ENCODE results near the gene SLC38A1. TPM values are rescaled to one million over a fixed set of nuclear protein-coding genes. Genes with fewer than 3 reads are reported as not detected.
"Not testable (repeated sequence)": the region's sequence is repeated elsewhere in the genome, so short reads cannot be mapped to it uniquely, and the experiment has no call there.

Gene SLC38A1
- 140 TPM for total RNA-seq
- long read RNA-seq, full-length matches to known transcripts, result 9 of 39 reads
- long read RNA-seq, partial matches to known transcripts, result 0 of 39 reads
- long read RNA-seq, other reads (novel, unspliced or antisense), result 30 of 39 reads

DNA sequence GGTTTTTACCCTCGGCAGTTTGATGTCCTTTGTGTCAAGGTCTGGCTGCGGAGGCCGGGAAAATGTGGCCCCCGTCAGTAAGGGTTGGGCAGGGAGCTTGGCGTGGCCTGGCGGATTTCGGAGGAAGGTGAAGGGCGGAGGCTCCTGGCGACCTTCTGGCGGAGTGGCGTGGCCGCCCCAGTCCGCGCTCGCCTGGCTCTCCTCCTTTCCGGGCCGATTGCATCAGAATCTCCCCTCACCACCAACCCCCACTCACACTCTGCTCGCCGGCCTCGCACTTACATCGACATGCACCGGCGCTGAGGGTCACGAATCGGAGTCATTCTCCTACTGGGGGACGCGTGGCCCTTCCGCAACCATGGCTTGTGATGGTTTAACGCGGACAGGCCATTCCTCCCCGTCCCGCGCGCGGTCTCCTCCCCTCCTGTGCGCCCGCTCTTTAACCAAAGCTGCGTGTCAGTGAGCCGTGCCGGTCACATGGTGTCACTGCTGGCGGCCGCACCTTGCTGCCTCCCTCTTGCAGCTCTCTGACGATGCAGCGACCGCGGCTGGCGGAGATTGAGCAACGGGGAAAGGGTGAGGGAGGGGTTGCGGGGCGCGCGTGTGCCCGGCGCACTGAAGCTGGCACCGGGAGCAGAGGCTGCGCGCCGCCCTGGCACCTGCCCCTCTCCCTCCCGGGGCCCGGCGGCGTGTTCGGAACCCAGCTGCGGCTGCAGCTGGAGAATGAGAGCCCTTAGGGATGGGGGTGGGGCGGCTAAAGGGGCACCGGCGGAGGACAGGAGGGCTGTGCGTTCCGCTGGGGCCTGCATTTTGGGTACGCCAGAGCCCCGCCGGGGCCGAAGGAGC is at the start of gene SLC38A1:
TSS of gene SLC38A1 (minus strand) at position 461 of the 846 bp plus-strand sequence. CDS start 29,243 bp downstream, outside the sequence.
- ATAC-seq (peak; percentile 88), DNase-seq (ENCODE audit: missing footprints) (peak; percentile 95)
- intact Hi-C loops (cut with DNase I), result loop anchor here (5.0 kb wide), 1 partner anchor 98 kb away; no protein-coding TSS in a partner anchor

DNA sequence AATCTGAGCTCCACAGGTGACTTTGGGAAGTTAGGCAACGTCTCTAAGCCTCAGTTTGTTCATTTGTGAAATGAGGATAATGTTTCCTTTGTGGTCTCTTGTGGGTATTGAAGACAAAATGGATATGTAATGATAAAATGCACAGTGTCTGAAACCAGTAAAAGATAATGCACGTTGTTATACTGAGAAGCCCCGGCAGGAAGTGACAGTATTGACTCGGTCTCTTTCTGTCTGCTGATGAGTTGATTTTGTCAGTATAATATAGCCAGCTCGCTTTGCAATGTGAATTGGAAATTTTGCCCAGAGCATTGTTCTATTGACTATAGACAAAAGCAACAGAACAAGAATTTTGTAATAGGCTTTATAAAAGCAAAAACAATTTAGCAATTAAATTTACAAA is 49.2 kb upstream of the SLC38A1 start:
- intact Hi-C loops (cut with DNase I), result no loop called here
- ATAC-seq (no peak), DNase-seq (ENCODE audit: missing footprints) (no peak)

DNA sequence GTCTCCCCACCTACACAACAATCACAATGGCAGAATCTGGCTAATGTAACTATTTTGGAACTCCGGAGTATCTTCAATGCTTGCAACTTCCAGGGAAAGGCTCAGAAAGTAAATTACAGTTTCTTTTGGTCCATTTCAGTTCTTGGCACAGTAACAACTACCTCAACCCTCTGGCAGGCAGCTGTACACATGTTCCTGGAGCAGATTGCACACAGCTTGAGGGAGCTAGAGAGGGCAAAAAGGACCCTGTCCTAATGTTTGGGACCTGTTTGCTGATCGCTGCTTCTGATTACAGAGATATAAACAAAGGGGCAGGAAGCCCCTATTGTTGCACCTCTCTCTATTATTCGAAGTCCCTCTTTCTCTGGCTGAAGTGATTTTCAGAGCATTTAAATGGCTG is 35.2 kb upstream of the SLC38A1 start:
- intact Hi-C loops (cut with DNase I), result no loop called here
- ATAC-seq (no peak), DNase-seq (ENCODE audit: missing footprints) (no peak)

DNA sequence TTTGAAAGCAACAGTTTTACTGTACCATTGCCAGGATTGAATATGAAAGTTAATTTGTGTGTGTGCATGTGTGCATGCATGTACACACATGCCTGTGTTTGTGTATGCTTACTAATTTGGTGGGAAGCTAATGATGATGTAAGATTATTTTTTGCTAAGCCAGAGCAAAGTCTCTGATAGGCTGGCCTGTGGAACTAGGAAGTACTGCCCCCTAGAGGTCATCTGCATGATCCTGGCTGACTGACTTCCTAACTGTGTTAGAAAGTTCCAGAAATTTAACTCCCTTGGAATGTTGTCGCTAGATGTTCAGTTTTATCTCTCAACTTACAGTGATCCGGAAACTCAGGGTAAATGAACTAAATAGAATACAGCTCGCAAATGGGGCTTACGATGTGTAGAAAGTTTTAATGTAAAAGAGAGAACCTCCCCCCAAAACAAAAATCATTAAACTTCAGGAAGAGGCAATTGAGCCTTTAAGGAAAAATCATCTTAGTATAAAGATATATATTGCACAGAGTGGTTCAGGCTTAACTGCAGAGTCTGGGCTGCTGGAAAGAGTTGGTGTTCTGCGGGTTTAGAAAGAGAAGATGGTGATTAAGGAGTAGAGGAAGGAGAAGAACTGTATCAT is 34.3 kb upstream of the SLC38A1 start:
- intact Hi-C loops (cut with DNase I), result no loop called here
- ATAC-seq (peak; percentile 44), DNase-seq (ENCODE audit: missing footprints) (no peak)

DNA sequence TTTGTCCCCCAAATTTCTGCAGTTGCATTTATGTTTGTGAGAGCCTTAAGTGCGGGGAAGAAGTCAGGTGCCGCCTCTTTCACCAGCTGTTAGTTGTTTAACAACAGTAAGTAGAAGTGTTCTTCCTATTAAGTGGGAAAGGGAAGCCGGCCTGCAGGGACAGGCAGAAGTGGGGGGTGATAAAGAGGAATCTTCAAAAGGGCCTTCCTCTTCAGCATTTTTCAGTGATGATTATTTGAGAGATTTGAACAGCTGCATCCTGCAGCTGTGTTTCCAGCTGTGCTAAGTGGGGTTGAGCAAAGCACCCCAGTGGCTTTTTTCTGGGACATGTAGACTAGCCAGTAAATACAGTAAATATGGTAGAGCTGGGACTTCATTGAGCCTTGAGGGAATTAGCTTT is 32.1 kb upstream of the SLC38A1 start:
- ATAC-seq, result peak; percentile 74
- DNase-seq (ENCODE audit: missing footprints), result peak; percentile 53
- intact Hi-C loops (cut with DNase I), result no loop called here

DNA sequence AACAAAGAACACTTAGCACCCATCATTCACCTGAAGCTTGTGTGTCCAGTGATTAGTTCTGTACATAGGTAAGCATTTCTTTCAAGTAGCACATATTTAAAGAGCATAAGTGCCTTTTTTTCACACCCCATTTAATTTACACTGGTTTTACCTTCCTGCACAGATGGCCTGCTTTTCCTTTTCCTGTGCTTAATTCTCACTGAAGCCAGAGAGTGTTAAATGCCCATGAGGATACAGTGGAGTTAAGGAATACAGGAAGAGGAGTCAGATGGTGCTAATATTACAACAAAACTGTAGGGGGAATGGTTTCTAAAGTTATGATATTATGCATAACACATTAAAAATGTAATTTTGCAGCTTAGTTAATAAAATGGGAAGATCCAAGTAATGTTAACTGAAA is 31.0 kb upstream of the SLC38A1 start:
- DNase-seq (ENCODE audit: missing footprints), result no peak
- no peak for ATAC-seq
- intact Hi-C loops (cut with DNase I), result loop anchor here (5.0 kb wide), 1 partner anchor 168 kb away; no protein-coding TSS in a partner anchor

DNA sequence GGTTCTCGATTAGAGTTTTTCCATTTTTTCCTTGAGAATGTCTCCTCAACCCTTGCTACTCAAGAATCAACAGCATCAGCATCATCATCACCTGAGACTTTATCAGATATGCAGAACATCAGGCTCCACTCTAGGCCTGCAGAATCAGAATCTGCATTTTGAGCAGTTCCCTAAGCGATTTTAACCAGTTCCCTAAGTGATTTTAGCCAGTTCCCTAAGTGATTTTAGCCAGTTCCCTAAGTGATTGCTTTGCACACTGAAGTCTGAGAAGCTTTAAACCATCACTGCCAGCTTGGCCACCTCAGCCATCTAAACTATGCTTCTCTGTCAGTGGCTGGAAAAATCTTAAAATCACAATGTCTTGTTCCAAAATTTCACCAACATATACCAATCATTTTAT is 29.4 kb upstream of the SLC38A1 start:
- no peak for ATAC-seq
- no peak for DNase-seq (ENCODE audit: missing footprints)
- intact Hi-C loops (cut with DNase I), result loop anchor here (5.0 kb wide), 1 partner anchor 166 kb away; no protein-coding TSS in a partner anchor

DNA sequence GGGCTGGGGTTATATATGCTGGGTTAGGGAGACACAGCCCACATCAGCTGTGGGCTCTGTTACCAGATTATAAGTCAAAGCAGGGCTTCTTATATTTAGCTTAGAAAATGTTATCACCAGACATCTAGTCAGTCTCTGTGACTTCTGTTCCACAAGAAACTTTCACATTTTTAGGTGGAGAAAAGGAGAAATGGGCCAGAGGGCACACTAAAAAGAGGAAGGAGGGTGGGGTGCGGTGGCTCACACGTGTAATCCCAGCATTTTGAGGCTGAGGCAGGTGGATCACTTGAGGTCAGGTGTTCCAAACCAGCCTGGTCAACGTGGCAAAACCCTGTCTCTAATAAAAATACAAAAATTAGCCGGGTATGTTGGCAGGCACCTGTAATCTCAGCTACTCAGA is 28.0 kb upstream of the SLC38A1 start:
- intact Hi-C loops (cut with DNase I), result loop anchor here (5.0 kb wide), 1 partner anchor 165 kb away; no protein-coding TSS in a partner anchor
- no peak for DNase-seq (ENCODE audit: missing footprints)
- ATAC-seq, result no peak

DNA sequence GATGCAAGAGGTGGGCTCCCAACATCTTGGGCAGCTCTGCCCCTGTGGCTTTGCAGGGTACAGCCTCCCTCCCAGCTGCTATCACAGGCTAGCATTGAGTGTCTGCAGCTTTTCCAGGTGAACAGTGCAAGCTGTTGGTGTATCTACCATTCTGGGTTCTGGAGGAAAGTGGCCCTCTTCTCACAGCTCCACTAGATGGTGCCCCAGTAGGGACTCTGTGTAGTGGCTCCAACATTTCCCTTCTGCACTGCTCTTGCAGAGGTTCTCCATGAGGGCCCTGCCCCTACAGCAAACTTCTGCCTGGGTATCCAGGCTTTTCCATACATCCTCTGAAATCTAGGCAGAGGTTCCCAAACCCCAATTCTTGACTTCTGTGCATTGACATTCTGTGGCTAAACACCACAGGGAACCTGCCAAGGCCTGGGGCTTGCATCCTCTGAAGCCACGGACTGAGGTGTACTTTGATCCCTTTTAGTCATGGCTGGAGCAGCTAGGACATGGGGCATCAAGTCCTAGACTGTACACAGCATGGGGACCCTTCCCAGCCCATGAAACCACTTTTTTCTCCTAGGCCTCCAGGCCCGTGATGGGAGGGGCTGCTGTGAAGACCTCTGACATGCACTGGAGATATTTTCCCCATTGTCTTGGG is 24.0 kb upstream of the SLC38A1 start:
- intact Hi-C loops (cut with DNase I), result no loop called here
- ATAC-seq (no peak), DNase-seq (ENCODE audit: missing footprints) (no peak)

DNA sequence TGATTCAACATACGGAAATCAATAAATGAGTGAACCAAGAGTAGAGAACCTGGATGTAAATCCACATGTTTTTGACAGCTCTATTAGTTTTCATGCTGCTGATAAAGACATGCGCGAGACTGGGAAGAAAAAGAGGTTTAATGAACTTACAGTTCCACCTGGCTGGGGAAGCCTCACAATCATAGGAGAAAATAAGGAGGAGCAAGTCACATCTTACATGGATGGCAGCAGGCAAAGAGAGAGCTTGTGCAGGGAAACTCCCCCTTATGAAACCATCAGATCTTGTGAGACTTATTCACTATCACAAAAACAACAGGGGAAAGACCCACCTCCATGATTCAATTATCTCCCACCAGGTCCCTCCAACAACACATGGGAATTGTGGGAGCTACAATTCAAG is 23.1 kb upstream of the SLC38A1 start:
- ATAC-seq; DNase-seq (ENCODE audit: missing footprints); intact Hi-C loops (cut with DNase I): not testable (repeated sequence)

DNA sequence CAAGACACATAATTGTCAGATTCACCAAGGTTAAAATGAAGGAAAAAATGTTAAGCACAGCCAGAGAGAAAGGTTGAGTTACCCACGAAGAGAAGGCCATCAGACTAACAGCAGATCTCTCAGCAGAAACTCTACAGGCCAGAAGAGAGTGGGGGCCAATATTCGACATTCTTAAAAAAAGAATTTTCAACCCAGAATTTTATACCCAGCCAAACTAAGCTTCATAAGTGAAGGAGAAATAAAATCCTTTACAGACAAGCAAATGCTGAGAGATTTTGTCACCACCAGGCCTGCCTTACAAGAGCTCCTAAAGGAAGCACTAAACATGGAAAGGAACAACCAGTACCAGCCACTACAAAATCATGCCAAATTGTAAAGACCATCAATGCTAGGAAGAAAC is 16.3 kb upstream of the SLC38A1 start:
- intact Hi-C loops (cut with DNase I); ATAC-seq; DNase-seq (ENCODE audit: missing footprints): not testable (repeated sequence)

DNA sequence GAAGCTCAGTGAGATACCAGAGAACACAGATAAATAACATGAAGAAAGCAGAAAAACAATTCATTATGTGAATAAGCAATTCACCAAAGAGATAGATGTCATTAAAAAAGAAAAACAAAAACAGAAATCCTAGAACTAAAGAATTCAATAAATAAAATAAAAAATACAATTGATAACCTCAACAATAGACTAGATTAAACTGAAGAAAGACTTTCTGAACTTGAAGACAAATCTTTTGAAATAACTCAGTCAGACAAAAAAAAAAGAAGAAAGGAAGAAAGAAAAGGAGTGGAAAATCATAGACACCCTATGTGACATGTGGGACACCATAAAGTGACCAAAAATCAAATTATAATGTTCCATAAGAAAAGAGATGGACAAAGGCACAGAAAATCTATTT is 14.0 kb upstream of the SLC38A1 start:
- intact Hi-C loops (cut with DNase I), result no loop called here
- DNase-seq (ENCODE audit: missing footprints), result no peak
- ATAC-seq, result no peak

DNA sequence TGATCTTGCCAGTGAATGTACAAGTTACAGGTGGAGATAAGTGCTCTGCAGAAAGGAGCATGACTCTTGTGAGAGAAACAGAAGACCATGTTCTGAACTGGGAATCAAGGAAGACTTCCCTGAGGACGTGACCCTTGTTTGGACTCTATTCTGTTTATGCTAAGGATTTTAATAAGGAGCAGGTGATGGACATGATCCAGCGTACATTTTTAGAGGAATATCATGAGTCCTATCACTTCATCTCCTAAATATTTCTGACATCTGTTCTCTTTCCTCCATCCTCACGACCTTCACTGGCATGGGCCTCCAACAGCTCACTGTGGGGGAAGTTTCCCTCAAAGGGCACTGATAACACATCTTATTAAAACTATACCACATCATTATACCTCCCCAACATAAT is 7.9 kb upstream of the SLC38A1 start:
- no peak for ATAC-seq
- intact Hi-C loops (cut with DNase I), result no loop called here
- no peak for DNase-seq (ENCODE audit: missing footprints)

DNA sequence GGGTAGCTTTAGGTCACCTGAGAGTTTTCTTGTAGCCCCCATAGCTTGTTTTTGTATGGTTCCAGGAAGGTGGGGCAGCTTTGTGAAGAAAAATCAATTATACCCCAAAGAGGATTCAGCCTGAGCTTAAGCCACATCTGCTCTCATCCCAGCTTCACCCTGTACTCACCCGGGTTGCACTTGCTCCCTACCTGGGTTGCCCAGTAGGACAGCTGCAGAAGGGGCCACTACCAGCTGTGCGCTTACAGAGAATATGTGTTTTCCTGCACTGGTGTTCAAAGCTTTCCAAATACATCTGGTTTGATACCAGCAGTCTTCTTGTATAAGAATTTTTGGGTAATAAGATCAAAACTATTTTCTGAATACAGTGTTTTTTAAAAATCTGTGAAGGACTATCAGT is 3.0 kb upstream of the SLC38A1 start:
- DNase-seq (ENCODE audit: missing footprints) (no peak), ATAC-seq (no peak)
- intact Hi-C loops (cut with DNase I), result no loop called here

DNA sequence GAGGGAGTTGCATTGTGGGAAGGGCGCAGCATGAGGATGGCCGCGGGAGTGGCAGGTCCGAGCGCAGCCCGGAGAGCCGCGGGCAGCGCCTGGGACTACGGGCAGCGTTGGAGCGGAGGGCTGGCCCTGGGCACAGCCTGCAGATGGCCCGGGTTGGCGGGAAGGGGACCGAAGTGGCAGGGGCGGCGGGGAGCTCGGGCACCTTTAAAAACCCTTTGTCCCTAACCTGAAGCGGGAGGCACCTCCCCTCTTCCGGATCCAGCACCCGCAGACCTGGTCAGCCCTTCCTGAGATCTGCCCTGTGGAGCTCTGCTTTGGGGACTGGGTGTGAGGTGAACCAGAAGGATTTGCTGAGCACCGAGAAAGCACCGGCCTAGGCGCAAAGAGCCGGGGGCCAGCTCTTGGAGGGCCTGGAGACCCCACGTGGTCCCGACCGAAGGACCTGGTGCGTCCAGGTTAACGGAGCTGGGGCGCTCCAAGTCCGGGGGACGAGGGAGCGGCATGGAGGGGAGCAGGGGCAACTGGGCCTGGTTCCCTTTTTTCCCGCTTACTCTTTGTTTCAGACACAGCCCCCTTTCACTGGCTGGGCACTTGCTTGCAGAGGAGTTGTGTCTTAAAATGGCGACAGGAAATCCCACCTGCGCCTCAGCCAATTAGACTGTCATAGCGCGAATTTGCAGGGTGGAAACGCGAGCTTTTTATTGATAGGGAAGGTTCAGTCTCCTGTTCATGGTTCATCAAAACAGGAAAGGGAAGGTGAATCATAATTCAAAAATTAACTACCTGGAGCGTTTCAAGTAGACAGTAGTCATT is 792 bp upstream of the SLC38A1 start:
- DNase-seq (ENCODE audit: missing footprints) (peak; percentile 81), ATAC-seq (no peak)
- intact Hi-C loops (cut with DNase I), result loop anchor here (5.0 kb wide), 1 partner anchor 98 kb away; no protein-coding TSS in a partner anchor

DNA sequence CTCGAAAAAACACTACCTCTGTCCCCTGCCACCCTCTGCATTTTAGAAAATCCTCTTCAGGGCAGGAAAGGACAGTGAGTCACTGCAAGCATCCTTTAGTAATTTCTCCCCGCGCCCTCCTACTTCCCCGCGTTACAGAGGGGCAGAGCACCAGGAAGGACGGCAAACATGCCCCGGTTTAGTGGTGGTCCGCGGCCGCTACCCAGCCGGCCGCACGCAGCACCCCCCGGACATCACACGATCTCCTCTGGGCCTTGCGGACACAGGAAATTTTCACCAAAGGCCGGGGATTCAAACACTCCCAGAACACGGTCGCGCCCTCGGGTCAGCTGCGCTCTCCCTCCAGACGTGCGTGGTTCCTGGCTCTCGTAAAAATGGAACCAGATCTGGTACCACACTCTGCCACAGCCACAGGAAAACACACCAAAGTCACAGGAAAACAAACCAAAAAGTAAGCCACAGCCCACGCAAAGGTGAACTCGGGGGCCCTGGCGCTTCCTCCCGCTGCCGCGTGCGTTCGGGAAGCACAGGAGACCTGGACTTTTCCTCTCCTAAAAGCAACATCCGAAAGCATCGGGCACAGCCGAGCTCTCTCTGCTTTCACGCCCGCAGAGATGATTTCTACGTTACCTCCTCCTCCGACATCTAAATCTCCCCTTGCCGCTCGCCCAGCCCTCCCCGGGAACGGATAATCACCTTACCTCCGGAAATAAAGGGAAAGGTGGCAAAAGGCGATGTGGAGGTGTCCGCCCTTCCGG is 839 bp downstream of the SLC38A1 start:
- DNase-seq (ENCODE audit: missing footprints) (peak; percentile 63), ATAC-seq (peak; percentile 15)
- intact Hi-C loops (cut with DNase I), result loop anchor here (5.0 kb wide), 1 partner anchor 99 kb away; no protein-coding TSS in a partner anchor

DNA sequence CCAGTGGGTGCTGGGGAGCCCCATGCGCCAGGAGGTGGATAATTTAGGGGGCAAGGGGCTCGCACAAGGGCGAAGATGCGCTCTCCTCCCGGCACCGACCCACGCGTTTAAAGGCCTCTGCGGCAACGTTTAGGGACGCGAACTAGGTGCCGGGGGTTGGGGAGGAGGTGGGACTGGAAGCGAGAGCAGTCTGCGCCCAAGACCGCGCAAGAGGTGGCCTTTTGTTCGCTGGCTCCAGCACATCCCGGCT is 1.3 kb downstream of the SLC38A1 start:
- ATAC-seq, result peak; percentile 4
- intact Hi-C loops (cut with DNase I), result loop anchor here (5.0 kb wide), 1 partner anchor 100 kb away; no protein-coding TSS in a partner anchor
- no peak for DNase-seq (ENCODE audit: missing footprints)

Measured in Right ventricle myocardium inferior (tissue), 1 donor.